ENCODE data around the gene CEP112.

CEP112 gene

GRCh38 chr17:65629234-65629690 lies 562.7 kb downstream of the CEP112 start:
- no peaks in the 10 kb centered on the region for H3K27me3 ChIP-seq (ENCODE audit: low read length)
- no peak overlapping the region for H3K27ac ChIP-seq (ENCODE audit: low read depth, low read length)
- no peaks in the 10 kb centered on the region for H3K79me2 ChIP-seq (ENCODE audit: insufficient read depth, low read length)
- H3K4me3 ChIP-seq (ENCODE audit: insufficient read depth, low read length, poor library complexity, severe bottlenecking) = no peak overlapping the region
- no peak overlapping the region for H3K9ac ChIP-seq (ENCODE audit: low read length)
- TF ChIP-seq, protein P1, sequence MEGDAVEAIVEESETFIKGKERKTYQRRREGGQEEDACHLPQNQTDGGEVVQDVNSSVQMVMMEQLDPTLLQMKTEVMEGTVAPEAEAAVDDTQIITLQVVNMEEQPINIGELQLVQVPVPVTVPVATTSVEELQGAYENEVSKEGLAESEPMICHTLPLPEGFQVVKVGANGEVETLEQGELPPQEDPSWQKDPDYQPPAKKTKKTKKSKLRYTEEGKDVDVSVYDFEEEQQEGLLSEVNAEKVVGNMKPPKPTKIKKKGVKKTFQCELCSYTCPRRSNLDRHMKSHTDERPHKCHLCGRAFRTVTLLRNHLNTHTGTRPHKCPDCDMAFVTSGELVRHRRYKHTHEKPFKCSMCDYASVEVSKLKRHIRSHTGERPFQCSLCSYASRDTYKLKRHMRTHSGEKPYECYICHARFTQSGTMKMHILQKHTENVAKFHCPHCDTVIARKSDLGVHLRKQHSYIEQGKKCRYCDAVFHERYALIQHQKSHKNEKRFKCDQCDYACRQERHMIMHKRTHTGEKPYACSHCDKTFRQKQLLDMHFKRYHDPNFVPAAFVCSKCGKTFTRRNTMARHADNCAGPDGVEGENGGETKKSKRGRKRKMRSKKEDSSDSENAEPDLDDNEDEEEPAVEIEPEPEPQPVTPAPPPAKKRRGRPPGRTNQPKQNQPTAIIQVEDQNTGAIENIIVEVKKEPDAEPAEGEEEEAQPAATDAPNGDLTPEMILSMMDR (IDR thresholded peaks at IDR 0.05; ENCODE audit: insufficient read depth, low read length, poor library complexity, severe bottlenecking) = no peak
- TF ChIP-seq EZH2phosphoT487 (conservative IDR thresholded peaks at IDR 0.05; ENCODE audit: low read length) = no peak
- H2AFZ ChIP-seq (ENCODE audit: low read depth, low read length, severe bottlenecking) = no peak overlapping the region
- no peak overlapping the region for H3K4me2 ChIP-seq (ENCODE audit: low read depth, low read length, poor library complexity, severe bottlenecking)
- H3K36me3 ChIP-seq (ENCODE audit: low read length) = no peaks in the 10 kb centered on the region
- H4K20me1 ChIP-seq (ENCODE audit: low read depth, low read length) = no peaks in the 10 kb centered on the region
- no peaks in the 10 kb centered on the region for H3F3A ChIP-seq (ENCODE audit: insufficient read depth)
- H3K9me3 ChIP-seq (ENCODE audit: insufficient read depth, low read length) = no peaks in the 10 kb centered on the region
- no peaks in the 10 kb centered on the region for H3K9me2 ChIP-seq (replicated peaks; ENCODE audit: insufficient read depth, low read length)

DNA sequence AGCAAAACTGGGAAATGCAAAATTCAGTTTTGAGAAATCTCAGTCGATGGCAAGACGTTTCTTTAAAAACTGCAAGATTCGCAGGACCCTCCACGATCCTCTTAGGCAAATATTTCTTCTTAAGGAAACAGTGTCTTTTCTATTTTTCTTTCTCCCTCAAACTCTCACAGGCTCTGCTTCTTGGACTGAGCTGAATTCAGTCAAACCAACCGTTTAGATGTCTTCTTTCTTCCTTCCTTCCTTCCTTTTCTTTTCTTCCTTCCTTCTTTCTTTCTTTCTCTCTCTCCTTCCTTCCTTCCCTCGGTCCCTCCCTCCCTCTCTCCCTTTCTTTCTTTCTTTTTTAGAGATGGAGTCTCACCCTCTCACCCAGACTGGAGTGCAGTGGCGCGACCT lies 563.3 kb downstream of the CEP112 start:
- Histone ChIP-seq H4K20me1 (ENCODE audit: low read depth, low read length) (no peaks in the 10 kb centered on the region), H3K4me2 (ENCODE audit: low read depth, low read length, poor library complexity, severe bottlenecking) (no peak overlapping the region), H3K27me3 (ENCODE audit: low read length) (no peaks in the 10 kb centered on the region), H3K9me3 (ENCODE audit: insufficient read depth, low read length) (no peaks in the 10 kb centered on the region), H3K9ac (ENCODE audit: low read length) (no peak overlapping the region), H3F3A (ENCODE audit: insufficient read depth) (no peaks in the 10 kb centered on the region), H3K27ac (ENCODE audit: low read depth, low read length) (no peak overlapping the region), H3K9me2 (replicated peaks; ENCODE audit: insufficient read depth, low read length) (no peaks in the 10 kb centered on the region), H3K36me3 (ENCODE audit: low read length) (no peaks in the 10 kb centered on the region), H3K4me3 (ENCODE audit: insufficient read depth, low read length, poor library complexity, severe bottlenecking) (no peak overlapping the region), H2AFZ (ENCODE audit: low read depth, low read length, severe bottlenecking) (no peak overlapping the region), H3K79me2 (ENCODE audit: insufficient read depth, low read length) (no peaks in the 10 kb centered on the region)
- no peak for TF ChIP-seq EZH2phosphoT487 (conservative IDR thresholded peaks at IDR 0.05; ENCODE audit: low read length)
- TF ChIP-seq, protein P1 (IDR thresholded peaks at IDR 0.05; ENCODE audit: insufficient read depth, low read length, poor library complexity, severe bottlenecking) = no peak

GRCh38 chr17:65627891-65628643 lies 563.9 kb downstream of the CEP112 start:
- H3K9me3 ChIP-seq (ENCODE audit: insufficient read depth, low read length) = no peaks in the 10 kb centered on the region
- H3K9me2 ChIP-seq (replicated peaks; ENCODE audit: insufficient read depth, low read length) = no peaks in the 10 kb centered on the region
- no peaks in the 10 kb centered on the region for H3K36me3 ChIP-seq (ENCODE audit: low read length)
- TF ChIP-seq EZH2phosphoT487 (conservative IDR thresholded peaks at IDR 0.05; ENCODE audit: low read length) = no peak
- TF ChIP-seq, protein P1 (IDR thresholded peaks at IDR 0.05; ENCODE audit: insufficient read depth, low read length, poor library complexity, severe bottlenecking) = no peak
- no peaks in the 10 kb centered on the region for H3F3A ChIP-seq (ENCODE audit: insufficient read depth)
- H3K9ac ChIP-seq (ENCODE audit: low read length) = no peak overlapping the region
- H3K4me2 ChIP-seq (ENCODE audit: low read depth, low read length, poor library complexity, severe bottlenecking) = no peak overlapping the region
- H4K20me1 ChIP-seq (ENCODE audit: low read depth, low read length) = no peaks in the 10 kb centered on the region
- no peak overlapping the region for H2AFZ ChIP-seq (ENCODE audit: low read depth, low read length, severe bottlenecking)
- H3K79me2 ChIP-seq (ENCODE audit: insufficient read depth, low read length) = no peaks in the 10 kb centered on the region
- no peak overlapping the region for H3K4me3 ChIP-seq (ENCODE audit: insufficient read depth, low read length, poor library complexity, severe bottlenecking)
- no peak overlapping the region for H3K27ac ChIP-seq (ENCODE audit: low read depth, low read length)
- no peaks in the 10 kb centered on the region for H3K27me3 ChIP-seq (ENCODE audit: low read length)

All from SU-DHL-6 (cell line).